ENCODE results near the gene SLC9A4. TPM values are rescaled to one million over a fixed set of nuclear protein-coding genes. Genes with fewer than 3 reads are reported as not detected.

Gene SLC9A4
- total and polyA plus RNA-seq, 4 donors = 0.06 to 0.09 TPM; not detected in 2

DNA sequence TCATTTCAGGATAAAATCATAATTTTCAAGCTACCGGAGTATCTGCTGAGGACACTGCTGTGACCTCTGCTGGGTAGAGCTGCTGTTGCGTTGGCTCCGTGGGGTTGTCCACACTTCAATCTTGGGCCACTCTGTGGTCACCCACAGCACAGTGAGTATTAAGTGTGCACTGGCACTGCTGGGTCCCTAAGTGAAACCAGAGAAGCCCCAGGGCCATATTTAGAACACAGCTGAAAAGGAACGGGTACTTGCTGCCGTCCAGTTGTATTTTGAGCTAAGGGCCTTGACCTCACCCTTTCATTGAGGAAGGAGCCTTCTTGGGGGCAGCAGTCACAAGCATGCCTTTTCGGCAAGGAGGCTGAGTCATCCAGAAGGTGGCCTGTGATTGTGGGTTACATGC is 10.1 kb downstream of the SLC9A4 start:
- ATAC-seq (ENCODE audit: insufficient read depth, low FRiP score) = no peak
- no peak overlapping the region for H3K4me3 ChIP-seq
- H3K27ac ChIP-seq (ENCODE audit: low read depth in 1 of 2, low read length in 1 of 2) = no peak overlapping the region
- no peak overlapping the region for H3K9ac ChIP-seq (ENCODE audit: insufficient read depth in 1 of 2, low read length in 2 of 2)
- no peaks in the 10 kb centered on the region for H3K36me3 ChIP-seq (ENCODE audit: control insufficient read depth in 4 of 4, insufficient read depth in 4 of 4, low read length in 4 of 4)
- peaks cover 0 to 4% (median 0%) of the 10 kb centered on the region in 5 donors for H3K4me1 ChIP-seq (ENCODE audit: control insufficient read depth in 5 of 5, insufficient read depth in 5 of 5, low read length in 5 of 5)
- no peak for DNase-seq
- H3K9me3 ChIP-seq (ENCODE audit: control insufficient read depth in 4 of 4, insufficient read depth in 3 of 4, low read length in 3 of 4) = no peaks in the 10 kb centered on the region
- TF ChIP-seq, protein P1, sequence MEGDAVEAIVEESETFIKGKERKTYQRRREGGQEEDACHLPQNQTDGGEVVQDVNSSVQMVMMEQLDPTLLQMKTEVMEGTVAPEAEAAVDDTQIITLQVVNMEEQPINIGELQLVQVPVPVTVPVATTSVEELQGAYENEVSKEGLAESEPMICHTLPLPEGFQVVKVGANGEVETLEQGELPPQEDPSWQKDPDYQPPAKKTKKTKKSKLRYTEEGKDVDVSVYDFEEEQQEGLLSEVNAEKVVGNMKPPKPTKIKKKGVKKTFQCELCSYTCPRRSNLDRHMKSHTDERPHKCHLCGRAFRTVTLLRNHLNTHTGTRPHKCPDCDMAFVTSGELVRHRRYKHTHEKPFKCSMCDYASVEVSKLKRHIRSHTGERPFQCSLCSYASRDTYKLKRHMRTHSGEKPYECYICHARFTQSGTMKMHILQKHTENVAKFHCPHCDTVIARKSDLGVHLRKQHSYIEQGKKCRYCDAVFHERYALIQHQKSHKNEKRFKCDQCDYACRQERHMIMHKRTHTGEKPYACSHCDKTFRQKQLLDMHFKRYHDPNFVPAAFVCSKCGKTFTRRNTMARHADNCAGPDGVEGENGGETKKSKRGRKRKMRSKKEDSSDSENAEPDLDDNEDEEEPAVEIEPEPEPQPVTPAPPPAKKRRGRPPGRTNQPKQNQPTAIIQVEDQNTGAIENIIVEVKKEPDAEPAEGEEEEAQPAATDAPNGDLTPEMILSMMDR (IDR thresholded peaks at IDR 0.05; ENCODE audit: control extremely low read depth, extremely low read depth) = no peak
- no peaks in the 10 kb centered on the region for H3K27me3 ChIP-seq (ENCODE audit: control insufficient read depth in 3 of 3, insufficient read depth in 3 of 3, low read length in 2 of 3)
- WGBS, 2 donors = 91 to 93% methylated on average over 6 of the region's 6 CpGs

- 82 to 84% methylated on average over 6 of the region's 6 CpGs for WGBS, 2 donors
- H3K27me3 ChIP-seq (ENCODE audit: control insufficient read depth in 3 of 3, insufficient read depth in 3 of 3, low read length in 2 of 3) = no peaks in the 10 kb centered on the region
- H3K4me3 ChIP-seq = no peak overlapping the region
- ATAC-seq (ENCODE audit: insufficient read depth, low FRiP score) (no peak), DNase-seq (no peak)
- no peaks in the 10 kb centered on the region for H3K9me3 ChIP-seq (ENCODE audit: control insufficient read depth in 4 of 4, insufficient read depth in 3 of 4, low read length in 3 of 4)
- peaks cover 0 to 4% (median 0%) of the 10 kb centered on the region in 5 donors for H3K4me1 ChIP-seq (ENCODE audit: control insufficient read depth in 5 of 5, insufficient read depth in 5 of 5, low read length in 5 of 5)
- no peaks in the 10 kb centered on the region for H3K36me3 ChIP-seq (ENCODE audit: control insufficient read depth in 4 of 4, insufficient read depth in 4 of 4, low read length in 4 of 4)
- no peak overlapping the region for H3K27ac ChIP-seq (ENCODE audit: low read depth in 1 of 2, low read length in 1 of 2)
- TF ChIP-seq, protein P1 (IDR thresholded peaks at IDR 0.05; ENCODE audit: control extremely low read depth, extremely low read depth) = no peak
- H3K9ac ChIP-seq (ENCODE audit: insufficient read depth in 1 of 2, low read length in 2 of 2) = no peak overlapping the region
These were observed 11.5 kb downstream of the SLC9A4 start for GRCh38 chr2:102484310-102485061.

- no peak overlapping the region for H3K27ac ChIP-seq (ENCODE audit: low read depth in 1 of 2, low read length in 1 of 2)
- DNase-seq (peak in 1 of 3 donors; percentile 37), ATAC-seq (ENCODE audit: insufficient read depth, low FRiP score) (no peak)
- H3K9me3 ChIP-seq (ENCODE audit: control insufficient read depth in 4 of 4, insufficient read depth in 3 of 4, low read length in 3 of 4) = no peaks in the 10 kb centered on the region
- 79% methylated on average over 5 of the region's 5 CpGs for WGBS, 2 donors
- no peaks in the 10 kb centered on the region for H3K36me3 ChIP-seq (ENCODE audit: control insufficient read depth in 4 of 4, insufficient read depth in 4 of 4, low read length in 4 of 4)
- no peak overlapping the region for H3K9ac ChIP-seq (ENCODE audit: insufficient read depth in 1 of 2, low read length in 2 of 2)
- H3K27me3 ChIP-seq (ENCODE audit: control insufficient read depth in 3 of 3, insufficient read depth in 3 of 3, low read length in 2 of 3) = no peaks in the 10 kb centered on the region
- TF ChIP-seq, protein P1 (IDR thresholded peaks at IDR 0.05; ENCODE audit: control extremely low read depth, extremely low read depth) = no peak
- no peak overlapping the region for H3K4me3 ChIP-seq
- peaks cover 0 to 4% (median 0%) of the 10 kb centered on the region in 5 donors for H3K4me1 ChIP-seq (ENCODE audit: control insufficient read depth in 5 of 5, insufficient read depth in 5 of 5, low read length in 5 of 5)
These were observed 12.2 kb downstream of the SLC9A4 start for GRCh38 chr2:102485147-102485785.
